ENCODE data around the gene SF3A1. TPM values are rescaled to one million over a fixed set of nuclear protein-coding genes. Genes with fewer than 3 reads are reported as not detected.
"Not testable (repeated sequence)": the region's sequence is repeated elsewhere in the genome, so short reads cannot be mapped to it uniquely, and the experiment has no call there.

The SF3A1 gene
- total RNA-seq, 1 experiment from 2014 or later = 272 TPM

DNA sequence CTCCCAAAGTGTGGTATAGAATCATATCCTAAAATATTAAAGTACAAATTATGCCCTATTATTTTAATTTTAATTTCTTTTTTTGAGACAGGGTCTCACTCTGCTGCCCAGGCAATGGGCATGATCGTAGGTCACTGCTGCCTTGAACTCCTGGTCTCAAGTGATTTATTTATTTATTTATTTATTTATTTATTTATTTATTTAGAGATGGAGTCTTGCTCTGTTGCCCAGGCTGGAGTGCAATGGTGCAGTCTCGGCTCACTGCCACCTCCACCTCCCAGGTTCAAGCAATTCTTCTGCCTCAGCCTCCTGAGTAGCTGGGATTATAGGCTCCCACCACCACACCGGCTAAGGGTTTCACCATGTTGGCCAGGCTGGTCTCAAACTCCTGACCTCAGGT lies 44.3 kb upstream of the SF3A1 start:
- H3K27ac Mint-ChIP-seq; H3K9me3 Mint-ChIP-seq; H3K36me3 Mint-ChIP-seq; DNase-seq (ENCODE audit: low spot score); CTCF ChIA-PET; POLR2A ChIA-PET; H3K4me3 Mint-ChIP-seq; ATAC-seq: not testable (repeated sequence)
- TF ChIP-seq ZNF121 (CRISPR knock-in tag; IDR thresholded peaks at IDR 0.05) = peak; percentile 7; the same call in 1 of the 2 replicates
- H3K27me3 Mint-ChIP-seq (ENCODE audit: low read depth) = peaks cover 56% of the 10 kb centered on the region
- H3K4me1 Mint-ChIP-seq = peaks cover 27% of the 10 kb centered on the region

DNA sequence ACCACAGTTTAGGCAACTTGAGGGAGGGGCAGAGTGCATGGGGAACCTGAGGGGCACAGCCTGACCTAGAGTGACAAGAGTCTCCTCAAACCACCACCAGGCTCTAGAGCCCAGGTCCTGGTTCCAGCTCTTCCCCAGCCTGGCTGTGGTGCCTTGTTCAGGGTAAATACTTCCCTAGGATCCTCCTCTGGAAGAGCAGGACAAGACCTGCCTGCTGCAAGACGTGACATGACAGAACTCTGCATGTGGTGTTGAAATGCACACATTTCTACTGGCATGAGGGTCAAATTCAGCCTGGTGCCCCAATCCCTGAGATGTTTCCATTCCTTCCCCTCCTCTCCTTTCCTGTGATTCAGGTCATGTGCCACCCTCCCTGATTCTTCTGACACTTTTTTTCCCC lies 43.5 kb upstream of the SF3A1 start:
- no peaks in the 10 kb centered on the region for H3K36me3 Mint-ChIP-seq
- POLR2A ChIA-PET = no interaction called here
- CTCF ChIA-PET = interaction anchor here (0.6 kb wide), 1 partner anchor 135 kb away, joined by 4 read pairs; no protein-coding TSS in a partner anchor
- peaks cover 60% of the 10 kb centered on the region for H3K27me3 Mint-ChIP-seq (ENCODE audit: low read depth)
- no peak for ATAC-seq
- no peak for DNase-seq (ENCODE audit: low spot score)
- H3K4me1 Mint-ChIP-seq = peaks cover 27% of the 10 kb centered on the region
- H3K9me3 Mint-ChIP-seq = no peaks in the 10 kb centered on the region
- TF ChIP-seq PRRX2 (CRISPR knock-in tag; IDR thresholded peaks at IDR 0.05) = no peak
- TF ChIP-seq, protein P1, sequence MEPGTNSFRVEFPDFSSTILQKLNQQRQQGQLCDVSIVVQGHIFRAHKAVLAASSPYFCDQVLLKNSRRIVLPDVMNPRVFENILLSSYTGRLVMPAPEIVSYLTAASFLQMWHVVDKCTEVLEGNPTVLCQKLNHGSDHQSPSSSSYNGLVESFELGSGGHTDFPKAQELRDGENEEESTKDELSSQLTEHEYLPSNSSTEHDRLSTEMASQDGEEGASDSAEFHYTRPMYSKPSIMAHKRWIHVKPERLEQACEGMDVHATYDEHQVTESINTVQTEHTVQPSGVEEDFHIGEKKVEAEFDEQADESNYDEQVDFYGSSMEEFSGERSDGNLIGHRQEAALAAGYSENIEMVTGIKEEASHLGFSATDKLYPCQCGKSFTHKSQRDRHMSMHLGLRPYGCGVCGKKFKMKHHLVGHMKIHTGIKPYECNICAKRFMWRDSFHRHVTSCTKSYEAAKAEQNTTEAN (CRISPR knock-in tag; IDR thresholded peaks at IDR 0.05) = no peak
- no peak for TF ChIP-seq ZNF423 (CRISPR knock-in tag; IDR thresholded peaks at IDR 0.05)
- TF ChIP-seq FOXK1 (CRISPR knock-in tag; IDR thresholded peaks at IDR 0.05) = no peak
- no peak for TF ChIP-seq GRHL2 (CRISPR knock-in tag; IDR thresholded peaks at IDR 0.05; ENCODE audit: insufficient replicate concordance, severe bottlenecking)
- no peak for TF ChIP-seq IRF2 (CRISPR knock-in tag; IDR thresholded peaks at IDR 0.05; ENCODE audit: borderline replicate concordance, low read depth)
- no peak for TF ChIP-seq ZNF416 (CRISPR knock-in tag; IDR thresholded peaks at IDR 0.05)
- no peak for TF ChIP-seq JUN (CRISPR knock-in tag; IDR thresholded peaks at IDR 0.05)
- TF ChIP-seq, protein P2, sequence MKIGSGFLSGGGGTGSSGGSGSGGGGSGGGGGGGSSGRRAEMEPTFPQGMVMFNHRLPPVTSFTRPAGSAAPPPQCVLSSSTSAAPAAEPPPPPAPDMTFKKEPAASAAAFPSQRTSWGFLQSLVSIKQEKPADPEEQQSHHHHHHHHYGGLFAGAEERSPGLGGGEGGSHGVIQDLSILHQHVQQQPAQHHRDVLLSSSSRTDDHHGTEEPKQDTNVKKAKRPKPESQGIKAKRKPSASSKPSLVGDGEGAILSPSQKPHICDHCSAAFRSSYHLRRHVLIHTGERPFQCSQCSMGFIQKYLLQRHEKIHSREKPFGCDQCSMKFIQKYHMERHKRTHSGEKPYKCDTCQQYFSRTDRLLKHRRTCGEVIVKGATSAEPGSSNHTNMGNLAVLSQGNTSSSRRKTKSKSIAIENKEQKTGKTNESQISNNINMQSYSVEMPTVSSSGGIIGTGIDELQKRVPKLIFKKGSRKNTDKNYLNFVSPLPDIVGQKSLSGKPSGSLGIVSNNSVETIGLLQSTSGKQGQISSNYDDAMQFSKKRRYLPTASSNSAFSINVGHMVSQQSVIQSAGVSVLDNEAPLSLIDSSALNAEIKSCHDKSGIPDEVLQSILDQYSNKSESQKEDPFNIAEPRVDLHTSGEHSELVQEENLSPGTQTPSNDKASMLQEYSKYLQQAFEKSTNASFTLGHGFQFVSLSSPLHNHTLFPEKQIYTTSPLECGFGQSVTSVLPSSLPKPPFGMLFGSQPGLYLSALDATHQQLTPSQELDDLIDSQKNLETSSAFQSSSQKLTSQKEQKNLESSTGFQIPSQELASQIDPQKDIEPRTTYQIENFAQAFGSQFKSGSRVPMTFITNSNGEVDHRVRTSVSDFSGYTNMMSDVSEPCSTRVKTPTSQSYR (CRISPR knock-in tag; IDR thresholded peaks at IDR 0.05) = no peak
- TF ChIP-seq ATF6 (CRISPR knock-in tag; IDR thresholded peaks at IDR 0.05) = no peak
- no peak for TF ChIP-seq CBFB (CRISPR knock-in tag; IDR thresholded peaks at IDR 0.05; ENCODE audit: low read depth)
- TF ChIP-seq ZNF317 (CRISPR knock-in tag; IDR thresholded peaks at IDR 0.05; ENCODE audit: borderline replicate concordance, low read depth) = no peak
- no peak for TF ChIP-seq NR2C2 (CRISPR knock-in tag; IDR thresholded peaks at IDR 0.05)
- TF ChIP-seq MYBL2 (CRISPR knock-in tag; IDR thresholded peaks at IDR 0.05) = no peak
- no peak for TF ChIP-seq NFYB (CRISPR knock-in tag; conservative IDR thresholded peaks at IDR 0.05; ENCODE audit: low read depth)
- TF ChIP-seq, protein P3, sequence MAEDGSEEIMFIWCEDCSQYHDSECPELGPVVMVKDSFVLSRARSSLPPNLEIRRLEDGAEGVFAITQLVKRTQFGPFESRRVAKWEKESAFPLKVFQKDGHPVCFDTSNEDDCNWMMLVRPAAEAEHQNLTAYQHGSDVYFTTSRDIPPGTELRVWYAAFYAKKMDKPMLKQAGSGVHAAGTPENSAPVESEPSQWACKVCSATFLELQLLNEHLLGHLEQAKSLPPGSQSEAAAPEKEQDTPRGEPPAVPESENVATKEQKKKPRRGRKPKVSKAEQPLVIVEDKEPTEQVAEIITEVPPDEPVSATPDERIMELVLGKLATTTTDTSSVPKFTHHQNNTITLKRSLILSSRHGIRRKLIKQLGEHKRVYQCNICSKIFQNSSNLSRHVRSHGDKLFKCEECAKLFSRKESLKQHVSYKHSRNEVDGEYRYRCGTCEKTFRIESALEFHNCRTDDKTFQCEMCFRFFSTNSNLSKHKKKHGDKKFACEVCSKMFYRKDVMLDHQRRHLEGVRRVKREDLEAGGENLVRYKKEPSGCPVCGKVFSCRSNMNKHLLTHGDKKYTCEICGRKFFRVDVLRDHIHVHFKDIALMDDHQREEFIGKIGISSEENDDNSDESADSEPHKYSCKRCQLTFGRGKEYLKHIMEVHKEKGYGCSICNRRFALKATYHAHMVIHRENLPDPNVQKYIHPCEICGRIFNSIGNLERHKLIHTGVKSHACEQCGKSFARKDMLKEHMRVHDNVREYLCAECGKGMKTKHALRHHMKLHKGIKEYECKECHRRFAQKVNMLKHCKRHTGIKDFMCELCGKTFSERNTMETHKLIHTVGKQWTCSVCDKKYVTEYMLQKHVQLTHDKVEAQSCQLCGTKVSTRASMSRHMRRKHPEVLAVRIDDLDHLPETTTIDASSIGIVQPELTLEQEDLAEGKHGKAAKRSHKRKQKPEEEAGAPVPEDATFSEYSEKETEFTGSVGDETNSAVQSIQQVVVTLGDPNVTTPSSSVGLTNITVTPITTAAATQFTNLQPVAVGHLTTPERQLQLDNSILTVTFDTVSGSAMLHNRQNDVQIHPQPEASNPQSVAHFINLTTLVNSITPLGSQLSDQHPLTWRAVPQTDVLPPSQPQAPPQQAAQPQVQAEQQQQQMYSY (CRISPR knock-in tag; IDR thresholded peaks at IDR 0.05) = no peak
- no peak overlapping the region for H3K4me3 Mint-ChIP-seq
- H3K27ac Mint-ChIP-seq = peak overlapping the region; percentile 45; the same call in 1 of the 2 replicates
